Mesothelial cell of epicardium (in vitro differentiated cells): ENCODE measurements around the gene GRID1. TPM values are rescaled to one million over a fixed set of nuclear protein-coding genes. Genes with fewer than 3 reads are reported as not detected.

ENCODE experiments used
- DNase-seq, 2 experiments: peaks; one replicate each; pipeline ENCODE4 v3.0.0; 2021; ENCODE audit warnings: low spot score in 2 of 2; ENCODE audit not compliant: unreplicated experiment in 2 of 2
- H3K27ac Mint-ChIP-seq: 2 replicates; pipeline ENCODE4 v1.8.0; 2021; ENCODE audit warnings: mixed read lengths
- H3K27me3 Mint-ChIP-seq: 2 replicates; pipeline ENCODE4 v1.8.0; 2021; ENCODE audit warnings: low read depth, mixed read lengths
- H3K36me3 Mint-ChIP-seq: 2 replicates; pipeline ENCODE4 v1.8.0; 2021; ENCODE audit warnings: mixed read lengths
- H3K4me1 Mint-ChIP-seq: 2 replicates; pipeline ENCODE4 v1.8.0; 2021; ENCODE audit warnings: mixed read lengths
- H3K4me3 Mint-ChIP-seq: 2 replicates; pipeline ENCODE4 v1.8.0; 2021; ENCODE audit warnings: mild to moderate bottlenecking, moderate library complexity, mixed read lengths
- H3K9me3 Mint-ChIP-seq: 2 replicates; pipeline ENCODE4 v1.8.0; 2021; ENCODE audit warnings: mixed read lengths
- total RNA-seq: library from RNA; stranded (reverse); gene quantifications from 3 replicates; pipeline ENCODE4 v1.2.1, GENCODE V29; 2021
- TF ChIP-seq, protein P1 (sequence below): fragments of 200-600 bp; sonication (generic); IDR thresholded peaks from one replicate; pipeline ENCODE4 v1.5.0; 2021; ENCODE audit warnings: antibody characterized with exemption; ENCODE audit not compliant: unreplicated experiment

Gene GRID1
- total RNA-seq, 1 donor from 2014 or later = 0.22 TPM

DNA sequence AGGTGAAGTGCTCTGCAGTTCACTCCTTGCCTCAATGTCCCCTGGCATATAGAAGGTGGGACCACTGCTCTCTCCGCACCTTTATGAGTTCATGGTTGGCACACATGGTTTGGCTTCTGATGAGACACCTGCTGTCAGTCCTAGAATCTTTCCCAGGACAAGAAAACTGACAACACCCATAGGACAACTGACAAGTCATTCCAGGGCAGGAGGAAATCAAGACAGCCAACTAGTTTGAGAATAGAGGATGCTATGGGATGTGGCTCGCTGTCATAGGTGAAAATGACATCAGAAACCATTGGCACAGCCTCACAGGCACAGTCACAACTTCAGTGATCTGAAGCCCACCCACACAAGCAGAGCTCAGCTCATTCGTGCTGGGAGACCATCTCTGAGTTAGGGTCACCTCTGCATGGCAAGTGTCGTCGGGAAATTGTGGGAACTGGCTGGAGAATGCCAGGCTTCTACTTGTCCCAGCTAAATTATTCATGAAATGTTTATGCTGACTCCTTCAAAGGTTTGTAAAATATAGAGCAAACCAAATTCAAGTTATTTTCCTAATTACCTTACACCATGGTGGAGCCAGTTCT, 762.4 kb downstream of the GRID1 start:
- H3K27ac Mint-ChIP-seq = no peak overlapping the region
- TF ChIP-seq, protein P1, sequence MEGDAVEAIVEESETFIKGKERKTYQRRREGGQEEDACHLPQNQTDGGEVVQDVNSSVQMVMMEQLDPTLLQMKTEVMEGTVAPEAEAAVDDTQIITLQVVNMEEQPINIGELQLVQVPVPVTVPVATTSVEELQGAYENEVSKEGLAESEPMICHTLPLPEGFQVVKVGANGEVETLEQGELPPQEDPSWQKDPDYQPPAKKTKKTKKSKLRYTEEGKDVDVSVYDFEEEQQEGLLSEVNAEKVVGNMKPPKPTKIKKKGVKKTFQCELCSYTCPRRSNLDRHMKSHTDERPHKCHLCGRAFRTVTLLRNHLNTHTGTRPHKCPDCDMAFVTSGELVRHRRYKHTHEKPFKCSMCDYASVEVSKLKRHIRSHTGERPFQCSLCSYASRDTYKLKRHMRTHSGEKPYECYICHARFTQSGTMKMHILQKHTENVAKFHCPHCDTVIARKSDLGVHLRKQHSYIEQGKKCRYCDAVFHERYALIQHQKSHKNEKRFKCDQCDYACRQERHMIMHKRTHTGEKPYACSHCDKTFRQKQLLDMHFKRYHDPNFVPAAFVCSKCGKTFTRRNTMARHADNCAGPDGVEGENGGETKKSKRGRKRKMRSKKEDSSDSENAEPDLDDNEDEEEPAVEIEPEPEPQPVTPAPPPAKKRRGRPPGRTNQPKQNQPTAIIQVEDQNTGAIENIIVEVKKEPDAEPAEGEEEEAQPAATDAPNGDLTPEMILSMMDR = no peak
- H3K4me1 Mint-ChIP-seq = no peaks in the 10 kb centered on the region
- H3K36me3 Mint-ChIP-seq = no peaks in the 10 kb centered on the region
- H3K27me3 Mint-ChIP-seq = peaks cover 4% of the 10 kb centered on the region
- peak in 1 of 2 experiments; percentile 14 for DNase-seq
- no peaks in the 10 kb centered on the region for H3K9me3 Mint-ChIP-seq
- H3K4me3 Mint-ChIP-seq = no peak overlapping the region

DNA sequence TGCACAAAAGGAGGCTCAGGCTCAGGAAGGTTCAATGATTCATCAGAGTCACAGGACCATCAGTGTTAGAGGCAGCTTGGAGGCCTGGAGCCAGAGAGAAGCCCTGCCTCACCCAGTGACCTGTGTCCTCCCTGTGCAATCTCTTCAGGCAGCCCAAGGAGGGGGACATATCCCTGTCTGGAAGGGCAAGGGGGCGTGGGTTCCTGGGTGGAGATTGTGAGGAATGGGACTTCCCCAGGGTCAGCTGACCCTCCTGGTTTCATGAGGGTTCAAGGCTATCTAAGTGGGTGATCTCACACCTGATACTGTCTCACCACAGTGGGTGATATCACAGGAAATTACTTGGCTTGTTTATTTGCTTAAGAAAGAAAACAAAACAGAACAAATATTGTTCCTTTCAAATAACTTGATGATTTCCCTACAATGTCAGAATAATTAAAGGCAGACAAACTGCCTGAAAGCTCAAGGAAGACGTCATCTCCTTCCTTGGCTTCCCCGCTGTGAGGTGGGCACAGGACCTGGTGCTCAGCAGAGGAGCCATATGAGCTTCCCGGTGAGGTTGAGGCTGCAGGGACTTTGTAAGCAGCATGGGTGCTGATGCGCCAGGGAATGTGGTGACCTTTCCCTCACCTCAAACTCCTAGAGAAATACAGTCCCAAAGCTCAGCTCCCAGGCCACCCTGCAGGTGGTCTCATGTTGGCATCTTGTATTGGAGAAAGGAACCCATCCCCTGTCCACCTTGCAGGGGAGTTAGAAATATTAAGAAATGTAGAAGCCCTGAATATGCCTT, 763.2 kb downstream of the GRID1 start:
- H3K9me3 Mint-ChIP-seq = no peaks in the 10 kb centered on the region
- H3K4me1 Mint-ChIP-seq = no peaks in the 10 kb centered on the region
- TF ChIP-seq, protein P1 = no peak
- no peaks in the 10 kb centered on the region for H3K36me3 Mint-ChIP-seq
- no peak overlapping the region for H3K4me3 Mint-ChIP-seq
- H3K27ac Mint-ChIP-seq = no peak overlapping the region
- DNase-seq = no peak
- H3K27me3 Mint-ChIP-seq = peaks cover 4% of the 10 kb centered on the region

DNA sequence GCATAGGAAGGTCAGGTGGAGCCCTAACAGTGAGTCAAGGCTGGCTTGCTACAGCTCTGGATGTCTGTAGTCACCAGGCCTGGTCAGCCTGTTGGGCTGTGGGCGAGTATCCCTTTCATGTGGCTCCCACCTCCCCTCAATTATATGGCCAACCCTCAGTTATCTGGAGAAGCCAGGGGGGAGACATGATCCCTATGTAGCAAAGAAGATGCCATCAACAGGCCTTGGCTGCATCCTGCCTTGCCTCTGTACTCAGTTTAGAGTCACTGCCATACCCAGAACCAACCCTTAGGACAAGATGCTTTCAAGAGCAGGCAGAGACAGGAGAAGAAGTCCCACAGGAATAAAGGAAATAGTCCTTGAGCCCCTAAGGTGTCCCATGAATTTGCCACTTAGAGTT, 763.9 kb downstream of the GRID1 start:
- Mint-ChIP-seq H3K4me3 (no peak overlapping the region), H3K36me3 (no peaks in the 10 kb centered on the region), H3K4me1 (no peaks in the 10 kb centered on the region), H3K27ac (no peak overlapping the region), H3K9me3 (no peaks in the 10 kb centered on the region), H3K27me3 (peaks cover 4% of the 10 kb centered on the region)
- DNase-seq = no peak
- TF ChIP-seq, protein P1 = no peak

DNA sequence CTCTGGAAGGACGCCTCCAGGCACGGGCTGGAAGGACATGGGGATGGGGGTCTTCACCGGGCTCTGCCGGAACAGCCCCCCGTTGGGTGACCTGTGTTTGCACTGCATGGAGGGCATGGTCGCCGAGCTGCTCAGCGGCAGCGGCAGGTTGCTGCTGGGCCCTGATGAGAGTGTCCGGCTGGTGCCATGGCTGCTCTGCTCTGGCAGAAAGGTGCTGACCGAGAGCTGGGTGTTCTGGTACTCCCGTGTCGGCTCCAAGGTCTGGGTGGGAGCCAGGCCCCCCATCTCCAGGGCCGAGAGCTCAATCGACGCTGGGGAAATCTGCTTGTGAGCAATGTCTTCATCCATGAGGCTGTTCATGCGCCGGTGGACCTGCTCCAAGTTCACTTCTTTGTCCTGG, 764.3 kb downstream of the GRID1 start:
- no peaks in the 10 kb centered on the region for H3K36me3 Mint-ChIP-seq
- DNase-seq = no peak
- no peaks in the 10 kb centered on the region for H3K9me3 Mint-ChIP-seq
- H3K27me3 Mint-ChIP-seq = peaks cover 3% of the 10 kb centered on the region
- H3K27ac Mint-ChIP-seq = no peak overlapping the region
- TF ChIP-seq, protein P1 = no peak
- H3K4me3 Mint-ChIP-seq = no peak overlapping the region
- H3K4me1 Mint-ChIP-seq = no peaks in the 10 kb centered on the region

DNA sequence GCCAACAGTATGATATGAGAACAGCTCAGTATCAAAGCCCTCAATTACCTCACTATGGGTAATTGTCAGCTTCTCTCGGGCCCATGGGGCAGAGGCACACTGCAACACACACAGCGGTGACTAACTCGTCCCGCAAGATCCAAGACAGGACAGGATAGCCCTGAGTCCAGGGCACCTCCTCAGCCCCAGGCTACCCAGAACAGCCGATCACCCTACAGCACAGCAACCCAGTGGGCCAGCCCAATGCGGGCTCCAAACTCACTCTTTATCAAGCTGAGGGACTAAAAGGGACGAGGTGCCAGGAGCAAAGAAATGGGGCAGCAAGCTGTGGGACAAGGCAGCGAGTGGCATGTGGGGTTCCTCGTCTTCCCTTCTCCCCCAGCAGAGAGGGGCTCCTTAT, 765.1 kb downstream of the GRID1 start:
- DNase-seq = peak in 1 of 2 experiments; percentile 11
- H3K9me3 Mint-ChIP-seq = no peaks in the 10 kb centered on the region
- peaks cover 2% of the 10 kb centered on the region for H3K27me3 Mint-ChIP-seq
- TF ChIP-seq, protein P1 = no peak
- no peaks in the 10 kb centered on the region for H3K4me1 Mint-ChIP-seq
- no peak overlapping the region for H3K27ac Mint-ChIP-seq
- H3K4me3 Mint-ChIP-seq = no peak overlapping the region
- no peaks in the 10 kb centered on the region for H3K36me3 Mint-ChIP-seq
